Peyer's patch (tissue), 4 donors: ENCODE data around the gene ERO1A. TPM values are rescaled to one million over a fixed set of nuclear protein-coding genes. Genes with fewer than 3 reads are reported as not detected.
"Not testable (repeated sequence)": the region's sequence is repeated elsewhere in the genome, so short reads cannot be mapped to it uniquely, and the experiment has no call there.

Source experiments
- DNase-seq, 3 donors: peaks; one replicate each; pipeline ENCODE4 v3.0.0-alpha.2; 2017 to 2019
- H3K27ac ChIP-seq, 4 donors: fragments of 200-600 bp; sonication (generic); one replicate each; pipeline ENCODE4 v1.5.1; 2016 to 2019
- H3K27me3 ChIP-seq, 2 donors: fragments of 200-600 bp; sonication (generic); one replicate each; pipeline ENCODE4 v1.5.1; 2019
- H3K36me3 ChIP-seq, 3 donors: fragments of 200-600 bp; sonication (generic); one replicate each; pipeline ENCODE4 v1.5.1; 2016 to 2019
- H3K4me1 ChIP-seq, 4 donors: fragments of 200-600 bp; sonication (generic); one replicate each; pipeline ENCODE4 v1.5.1; 2016 to 2019
- H3K4me3 ChIP-seq, 4 donors: fragments of 200-600 bp; sonication (generic); 1 replicate in 3 of 4; 2 replicates in 1 of 4; pipeline ENCODE4 v1.5.1; 2016 to 2019; ENCODE audit warnings: mild to moderate bottlenecking in 1 of 4
- H3K9me3 ChIP-seq, 4 donors: fragments of 200-600 bp; sonication (generic); one replicate each; pipeline ENCODE4 v1.5.1; 2016 to 2019; ENCODE audit warnings: mild to moderate bottlenecking in 1 of 4
- CTCF ChIP-seq, 6 experiments: fragments of 450-650 bp in 4 of 6; fragments of 200-600 bp in 2 of 6; sonication (generic) in 1 of 6; IDR thresholded peaks; one replicate each; pipeline ENCODE4 v1.5.1; 2017 to 2019; ENCODE audit warnings: antibody characterized with exemption in 6 of 6, mild to moderate bottlenecking in 3 of 6, moderate library complexity in 1 of 6
- POLR2A ChIP-seq, 2 donors: fragments of 450-650 bp; IDR thresholded peaks; one replicate each; pipeline ENCODE4 v1.5.1; 2017; ENCODE audit warnings: antibody characterized with exemption in 2 of 2, mild to moderate bottlenecking in 2 of 2, moderate library complexity in 2 of 2
- total RNA-seq, 4 donors: library from RNA; depleted of rRNA; stranded (reverse); fragments of >200 nt; gene quantifications; one replicate each; pipeline ENCODE4 v1.1.0, GENCODE V29; 2016

ERO1A gene
- total RNA-seq, 4 donors from 2014 or later = 30.5 to 54.3 (median 35.1) TPM

- TF ChIP-seq POLR2A (IDR thresholded peaks at IDR 0.05) (no peak), CTCF (IDR thresholded peaks at IDR 0.05) (no peak)
- no peak overlapping the region for H3K4me3 ChIP-seq
- H3K27me3 ChIP-seq = peaks cover 0 to 3% of the 10 kb centered on the region in 2 donors
- H3K9me3 ChIP-seq = no peaks in the 10 kb centered on the region
- no peaks in the 10 kb centered on the region for H3K36me3 ChIP-seq
- no peak for DNase-seq
- no peak overlapping the region for H3K27ac ChIP-seq
- peaks cover 0 to 4% (median 0%) of the 10 kb centered on the region in 4 donors for H3K4me1 ChIP-seq
Observed at GRCh38 chr14:52733824-52734223, 38.5 kb upstream of the ERO1A start.

DNA sequence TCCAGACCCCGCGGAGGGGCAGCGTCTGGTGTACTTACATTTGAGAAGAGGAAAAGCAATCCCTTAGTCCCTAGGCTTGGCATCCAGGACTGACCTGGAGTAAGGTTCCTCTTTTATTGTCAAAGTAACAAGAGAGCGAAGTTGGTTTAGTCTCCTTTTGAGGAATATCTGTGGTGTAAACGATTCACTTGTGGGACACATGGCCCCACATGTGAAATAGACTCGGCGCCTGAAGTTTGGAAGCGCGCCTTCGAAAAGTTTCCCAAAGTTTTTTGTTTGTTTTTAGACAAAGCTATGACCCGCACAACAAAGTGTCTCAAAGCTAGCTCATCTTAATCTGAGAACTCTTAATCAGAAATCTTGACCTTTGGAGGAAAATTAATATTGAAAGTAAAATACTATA is 35.4 kb upstream of the ERO1A start:
- Histone ChIP-seq H3K27ac (peak overlapping the region; percentile 83 to 88 (median 87)), H3K9me3 (no peaks in the 10 kb centered on the region), H3K36me3 (peaks cover 0 to 30% (median 0%) of the 10 kb centered on the region in 3 donors), H3K4me1 (peaks cover 0 to 4% (median 0%) of the 10 kb centered on the region in 4 donors), H3K4me3 (peak overlapping the region; percentile 82 to 89 (median 87)), H3K27me3 (peaks cover 0 to 3% of the 10 kb centered on the region in 2 donors)
- DNase-seq = no peak
- no peak for TF ChIP-seq CTCF (IDR thresholded peaks at IDR 0.05)
- TF ChIP-seq POLR2A (IDR thresholded peaks at IDR 0.05) = no peak

- Histone ChIP-seq H3K36me3 (peaks cover 0 to 36% (median 0%) of the 10 kb centered on the region in 3 donors), H3K9me3 (no peaks in the 10 kb centered on the region), H3K27ac (peak within 1 kb of the TSS; percentile 83 to 88 (median 87)), H3K27me3 (peaks cover 0 to 3% of the 10 kb centered on the region in 2 donors), H3K4me1 (peaks cover 0 to 4% (median 0%) of the 10 kb centered on the region in 4 donors), H3K4me3 (peak within 1 kb of the TSS; percentile 82 to 89 (median 87))
- peak; percentile 27 to 47 (median 41) for TF ChIP-seq CTCF (IDR thresholded peaks at IDR 0.05)
- peak; percentile 65 to 87 for TF ChIP-seq POLR2A (IDR thresholded peaks at IDR 0.05)
- peak; percentile 99 to 100 (median 100) for DNase-seq
Observed at GRCh38 chr14:52729925-52730708, 34.8 kb upstream of the ERO1A start, which contains the start of gene STYX. TSS of gene STYX (plus strand) at chr14:52730166. CDS start at chr14:52730475, 309 bp downstream.

DNA sequence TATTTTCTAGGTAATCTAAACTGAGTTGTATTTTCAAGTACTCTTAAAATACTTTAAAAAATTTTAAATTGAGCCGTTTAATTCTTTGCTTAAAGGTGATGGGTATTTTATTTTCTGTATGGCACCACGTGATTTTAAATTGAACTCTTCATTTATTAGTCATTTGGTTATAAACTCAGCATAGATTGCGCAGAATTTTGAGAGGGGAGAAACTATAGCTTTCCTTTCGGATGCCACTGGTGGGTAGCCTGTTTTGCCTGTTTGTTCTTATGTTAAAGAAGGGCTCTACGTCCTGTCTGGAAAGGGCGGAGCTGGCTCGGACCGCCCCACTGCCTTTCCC is 34.2 kb upstream of the ERO1A start:
- TF ChIP-seq POLR2A (IDR thresholded peaks at IDR 0.05) = no peak
- no peak for TF ChIP-seq CTCF (IDR thresholded peaks at IDR 0.05)
- Histone ChIP-seq H3K36me3 (peaks cover 0 to 41% (median 0%) of the 10 kb centered on the region in 3 donors), H3K4me3 (peak overlapping the region; percentile 82 to 89 (median 87)), H3K9me3 (no peaks in the 10 kb centered on the region), H3K27ac (peak overlapping the region; percentile 45 to 88 (median 72)), H3K27me3 (peaks cover 0 to 3% of the 10 kb centered on the region in 2 donors), H3K4me1 (peaks cover 0 to 4% (median 0%) of the 10 kb centered on the region in 4 donors)
- no peak for DNase-seq

- Histone ChIP-seq H3K27ac (peak overlapping the region in 1 of 4 donors; percentile 45), H3K36me3 (peaks cover 0 to 47% (median 0%) of the 10 kb centered on the region in 3 donors)
- H3K4me3 ChIP-seq, H3K9me3 ChIP-seq, DNase-seq, H3K4me1 ChIP-seq, H3K27me3 ChIP-seq: not testable (repeated sequence)
Observed at GRCh38 chr14:52729035-52729434, 33.7 kb upstream of the ERO1A start.

GRCh38 chr14:52727509-52727908 is 32.2 kb upstream of the ERO1A start:
- H3K27me3 ChIP-seq = not testable (repeated sequence)
- H3K36me3 ChIP-seq = peaks cover 0 to 62% (median 0%) of the 10 kb centered on the region in 3 donors

More at GRCh38 chr14:52727509-52727908, 32.2 kb upstream of the ERO1A start:
- not testable (repeated sequence) for DNase-seq, H3K27ac ChIP-seq, H3K4me3 ChIP-seq, H3K9me3 ChIP-seq, H3K4me1 ChIP-seq
